HG02840 (cell line): ENCODE results near the gene CTBP2.

Experiments used
- ATAC-seq: cut with Tn5 transposase; IDR thresholded peaks from one replicate; pipeline ENCODE4 v1.9.1; 2021; ENCODE audit warnings: mild to moderate bottlenecking, moderate library complexity, moderate number of reproducible peaks; ENCODE audit not compliant: unreplicated experiment, low FRiP score

Gene CTBP2

DNA sequence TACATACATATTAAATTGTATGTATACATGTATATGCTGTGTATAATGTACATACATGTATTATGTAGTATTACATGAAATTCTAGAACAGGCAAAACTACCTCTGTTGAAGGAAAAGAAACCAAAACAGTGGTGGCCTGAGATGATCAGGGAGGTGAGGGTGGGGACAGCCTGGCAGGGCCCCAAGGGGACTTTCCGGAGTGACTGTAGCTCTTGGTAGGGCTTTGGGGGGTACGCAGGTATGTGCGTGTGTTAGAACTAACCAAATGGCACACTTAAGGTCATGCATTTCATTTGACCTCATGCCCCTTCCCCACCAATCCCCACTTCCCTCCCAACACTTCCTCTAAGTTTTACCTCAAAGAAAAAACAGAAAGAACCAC, 31.3 kb downstream of the CTBP2 start:
- no peak for ATAC-seq

DNA sequence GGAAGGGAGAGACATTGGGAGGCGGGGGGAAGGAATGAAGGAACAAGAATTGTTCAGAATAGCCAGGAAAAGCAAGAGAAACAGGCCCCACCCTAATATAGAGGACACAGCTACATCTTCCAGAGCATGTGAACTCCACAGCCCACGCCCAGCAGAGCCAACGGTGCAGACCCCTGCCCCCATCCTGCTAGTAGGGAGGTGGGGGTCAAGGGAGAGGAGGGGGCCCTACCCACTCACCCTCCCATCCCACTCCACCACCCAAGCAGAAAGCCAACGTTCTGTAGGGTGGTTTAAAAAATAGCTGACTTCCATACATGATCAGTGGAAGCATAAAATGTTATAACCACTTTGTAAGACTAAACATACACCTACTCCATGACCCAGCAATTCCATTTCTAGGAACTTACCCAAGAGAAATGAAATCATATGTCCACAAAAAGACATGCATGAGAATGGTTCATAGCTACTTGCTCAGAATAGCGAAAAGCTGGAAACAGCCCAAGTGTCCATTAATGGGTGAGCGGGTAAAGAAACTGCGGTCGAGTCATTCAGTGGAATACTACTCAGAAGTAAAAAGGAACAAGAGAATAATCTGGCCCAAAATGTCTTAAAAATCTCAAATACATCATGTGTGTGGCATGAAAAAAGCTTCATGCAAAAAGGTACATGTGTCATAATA, 31.8 kb downstream of the CTBP2 start:
- no peak for ATAC-seq

DNA sequence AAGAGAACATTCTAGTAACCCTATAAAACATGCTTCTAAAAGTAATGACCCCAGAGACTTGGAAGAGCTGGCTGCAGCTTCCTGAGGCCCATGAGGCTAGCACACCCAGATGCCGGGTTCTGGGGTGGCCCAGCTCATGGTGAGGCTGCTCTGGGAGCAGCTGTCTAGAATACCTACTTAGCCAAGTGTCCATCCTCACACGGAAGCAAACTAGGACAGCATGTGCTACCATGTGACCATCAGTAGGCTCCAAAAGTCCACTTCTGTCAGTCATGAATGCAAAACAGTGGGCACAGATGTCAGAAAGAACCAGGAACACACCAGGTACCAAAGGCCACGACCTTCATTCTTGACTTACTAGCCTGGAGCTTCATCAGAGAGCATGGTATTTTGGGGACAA, 32.4 kb downstream of the CTBP2 start:
- ATAC-seq, result no peak

DNA sequence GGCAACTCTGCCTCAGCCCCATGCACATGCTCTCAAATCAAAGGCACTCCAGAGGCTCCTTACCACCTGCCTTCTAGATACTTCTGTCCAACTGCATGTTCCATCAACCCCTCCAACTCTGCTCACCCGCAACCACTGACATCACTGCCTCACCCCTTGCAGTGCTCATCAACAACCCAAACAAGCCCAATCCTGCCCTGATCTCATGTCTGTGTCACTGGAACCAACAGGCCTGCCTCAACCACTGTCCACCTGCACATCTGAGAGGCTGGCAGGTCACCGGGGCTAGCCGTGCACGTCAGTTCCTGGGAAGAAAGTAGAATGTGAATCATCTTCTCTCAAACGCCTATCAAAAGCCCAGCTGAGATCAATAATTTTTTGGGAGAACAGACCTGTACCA, 33.3 kb downstream of the CTBP2 start:
- no peak for ATAC-seq

DNA sequence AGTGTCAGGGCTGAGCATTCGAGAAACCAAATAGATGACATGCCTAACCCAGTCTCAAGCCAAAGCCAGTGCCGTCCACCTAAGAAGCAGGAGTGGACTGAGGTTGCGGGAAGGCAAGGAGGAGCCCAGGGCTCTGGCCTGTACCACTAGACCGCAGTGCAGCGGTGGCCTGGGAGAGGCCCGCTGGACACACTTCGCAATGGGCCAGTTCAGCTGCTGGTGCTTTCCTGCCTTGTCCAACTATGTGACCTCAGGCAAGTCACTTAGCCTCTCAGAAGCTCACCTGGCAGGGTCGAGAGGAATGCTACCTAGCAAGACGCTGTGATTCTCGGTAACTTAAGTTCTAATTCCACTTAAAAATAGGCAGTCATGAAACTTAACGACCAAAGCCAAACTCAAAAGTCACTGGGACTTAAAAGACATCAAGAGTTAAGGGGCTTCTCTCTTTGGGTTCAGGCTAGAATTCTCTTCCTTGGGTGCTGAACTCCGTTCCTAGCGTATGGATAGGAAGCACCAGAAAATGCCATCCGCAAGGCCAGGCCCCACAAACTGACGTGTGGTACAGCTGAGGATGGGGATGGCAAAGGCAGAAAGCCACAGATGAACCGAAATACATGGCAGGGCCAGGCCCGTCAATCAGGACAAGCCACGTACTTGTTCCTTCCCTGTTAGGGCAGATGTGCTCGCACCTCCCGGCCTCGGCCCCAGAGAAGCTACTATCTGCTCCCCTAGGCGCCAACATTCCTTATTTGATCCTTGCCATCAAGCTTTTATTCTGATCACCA, 34.2 kb downstream of the CTBP2 start:
- ATAC-seq, result no peak

DNA sequence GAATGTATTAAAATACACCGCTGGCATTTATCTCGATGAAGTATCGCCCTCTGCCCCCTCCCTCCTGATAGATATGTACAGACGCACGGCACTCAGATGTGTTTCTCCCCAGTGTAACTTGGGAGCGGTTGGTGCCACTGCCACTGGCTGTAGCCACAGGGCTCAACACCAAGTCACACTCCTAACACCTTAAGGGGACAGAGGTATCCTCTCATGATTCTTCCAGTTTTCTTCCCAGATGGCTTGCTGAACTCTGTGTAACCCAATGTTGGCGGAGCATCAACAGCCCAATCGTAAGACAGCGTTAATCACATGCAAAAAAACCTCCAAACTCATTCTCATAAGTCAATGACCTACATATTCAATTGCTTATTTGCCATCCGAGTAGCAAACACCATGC, 35.5 kb downstream of the CTBP2 start:
- no peak for ATAC-seq

DNA sequence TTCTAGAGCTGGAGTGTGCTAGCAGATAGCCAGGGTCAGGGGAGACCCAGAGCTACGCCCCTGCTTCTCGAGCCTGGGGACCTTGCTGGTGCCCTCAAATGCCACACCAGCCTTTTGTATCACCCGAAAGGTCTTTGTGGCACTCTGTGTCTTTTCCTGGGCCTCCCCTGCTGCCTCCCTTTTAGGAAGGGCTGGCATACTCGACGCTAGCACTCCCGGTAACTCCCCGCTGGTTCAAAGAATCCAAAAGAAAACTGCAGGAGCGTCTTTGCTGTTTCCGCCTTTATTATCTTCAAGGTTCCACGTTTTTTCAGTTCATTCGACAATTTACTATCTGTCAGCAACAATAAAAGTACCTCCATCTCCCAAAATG, 36.3 kb downstream of the CTBP2 start:
- ATAC-seq, result no peak

DNA sequence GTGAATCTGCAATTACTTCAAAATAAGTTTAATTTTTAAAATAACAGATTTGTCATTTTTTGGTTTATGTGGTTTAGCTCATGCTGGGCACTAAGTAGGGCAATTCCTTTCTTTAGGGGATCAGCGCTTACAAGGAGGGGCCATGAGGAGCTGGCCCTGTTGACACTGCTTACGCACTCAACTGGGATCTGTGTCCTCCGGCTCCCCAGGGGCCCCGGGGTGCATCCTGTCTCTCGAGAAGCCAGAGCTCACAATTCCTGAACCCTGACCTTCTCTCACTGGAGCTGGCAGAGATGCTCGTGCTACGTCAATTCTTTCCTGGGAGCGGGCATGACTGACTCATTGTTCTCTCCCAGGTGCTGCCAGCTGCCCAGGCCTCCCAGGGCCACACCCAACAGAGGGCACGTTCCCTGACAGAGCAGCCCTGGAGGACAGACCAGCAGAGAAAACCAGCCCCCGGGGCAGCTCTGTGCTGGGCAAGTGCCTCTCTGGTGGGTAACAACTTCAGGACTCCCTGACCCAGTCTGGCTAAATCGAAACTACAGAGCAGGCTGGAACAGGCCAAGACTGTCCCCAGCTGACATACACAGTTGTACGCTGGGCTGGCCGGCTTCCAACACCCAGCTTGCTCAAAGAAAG, 36.8 kb downstream of the CTBP2 start:
- no peak for ATAC-seq

DNA sequence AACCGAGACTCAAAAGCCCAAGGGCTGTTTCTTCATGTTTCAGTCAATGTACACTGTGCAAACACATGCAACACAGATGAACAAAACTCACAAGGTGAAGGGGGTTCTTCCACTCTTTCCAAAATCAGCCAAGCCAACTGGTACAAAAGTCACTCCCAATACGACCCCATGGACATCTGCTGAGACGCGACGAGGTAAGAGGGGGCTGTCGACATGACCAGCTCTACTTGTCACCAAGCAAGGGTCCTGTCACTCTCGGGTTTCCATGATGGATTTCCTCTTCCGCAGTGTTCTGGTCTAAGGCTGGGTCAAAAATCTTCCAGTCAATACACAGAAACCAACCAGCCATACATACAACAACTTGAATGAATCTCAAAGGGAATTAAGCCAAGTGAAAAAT, 37.8 kb downstream of the CTBP2 start:
- no peak for ATAC-seq

DNA sequence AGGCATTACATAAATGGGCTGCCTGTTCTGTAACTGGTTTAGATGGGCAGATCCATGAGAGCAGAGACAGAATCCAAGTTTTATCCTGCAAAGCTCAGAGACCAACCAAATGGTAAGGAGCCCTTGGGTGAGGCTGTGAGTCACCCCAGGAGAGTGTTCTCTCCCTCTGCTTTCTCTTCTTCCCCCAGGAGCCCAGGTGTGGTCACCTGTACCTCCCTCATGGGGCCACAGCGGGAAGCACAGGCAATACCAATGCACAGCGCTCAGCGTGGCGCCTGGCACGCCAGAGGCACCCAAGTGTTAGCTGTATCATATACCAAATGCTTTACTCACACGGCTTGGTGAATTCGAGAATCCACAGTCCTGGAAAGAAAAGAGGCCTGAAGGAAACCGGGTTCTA, 39.4 kb downstream of the CTBP2 start:
- no peak for ATAC-seq

DNA sequence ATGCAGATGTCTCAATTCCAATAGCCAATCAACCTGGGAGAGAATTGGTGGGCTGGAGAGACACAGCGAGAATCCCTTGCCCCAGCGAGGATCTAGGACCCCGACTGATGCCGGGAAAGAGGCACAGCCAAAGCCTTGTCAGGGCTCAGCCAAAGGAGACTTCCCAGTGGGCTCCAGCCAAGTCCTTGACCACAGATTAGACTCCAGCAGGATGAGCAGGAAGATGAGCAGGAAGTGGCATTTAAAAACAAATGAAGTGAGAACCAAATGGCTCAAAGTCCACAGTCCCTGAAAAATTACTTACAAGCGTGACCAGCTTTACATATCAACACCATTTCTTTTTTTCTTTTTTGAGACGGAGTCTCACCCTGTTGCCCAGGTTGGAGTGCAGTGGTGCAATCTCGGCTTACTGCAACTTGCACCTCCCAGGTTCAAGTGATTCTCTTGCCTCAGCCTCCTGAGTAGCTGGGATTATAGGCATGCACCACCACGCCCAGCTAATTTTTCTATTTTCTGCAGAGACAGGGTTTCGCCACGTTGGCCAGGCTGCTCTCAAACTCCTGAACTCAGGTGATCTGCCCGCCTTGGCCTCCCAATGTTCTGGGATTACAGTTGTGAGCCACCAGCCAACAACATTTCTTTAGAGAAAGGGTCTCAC, 40.2 kb downstream of the CTBP2 start:
- ATAC-seq, result no peak

DNA sequence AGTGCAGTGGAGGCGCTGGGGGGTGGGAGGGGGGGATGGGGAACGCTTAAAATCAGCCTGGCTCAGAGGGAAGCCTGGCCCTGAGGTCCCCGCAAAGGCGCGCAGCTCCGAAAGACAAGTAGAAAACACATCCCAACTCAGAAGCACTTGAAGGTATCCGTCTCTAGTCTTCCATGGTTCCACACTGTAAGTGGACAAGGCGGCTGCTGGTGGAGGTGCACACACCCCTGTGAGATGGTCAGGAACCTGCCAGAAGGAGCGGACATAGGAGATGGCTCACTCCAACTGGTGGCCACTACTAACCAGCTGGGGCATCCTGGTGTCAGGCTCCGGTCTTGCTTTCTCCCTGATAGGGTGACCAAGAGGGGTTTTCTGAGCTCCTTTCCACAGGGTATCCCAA, 41.7 kb downstream of the CTBP2 start:
- no peak for ATAC-seq

DNA sequence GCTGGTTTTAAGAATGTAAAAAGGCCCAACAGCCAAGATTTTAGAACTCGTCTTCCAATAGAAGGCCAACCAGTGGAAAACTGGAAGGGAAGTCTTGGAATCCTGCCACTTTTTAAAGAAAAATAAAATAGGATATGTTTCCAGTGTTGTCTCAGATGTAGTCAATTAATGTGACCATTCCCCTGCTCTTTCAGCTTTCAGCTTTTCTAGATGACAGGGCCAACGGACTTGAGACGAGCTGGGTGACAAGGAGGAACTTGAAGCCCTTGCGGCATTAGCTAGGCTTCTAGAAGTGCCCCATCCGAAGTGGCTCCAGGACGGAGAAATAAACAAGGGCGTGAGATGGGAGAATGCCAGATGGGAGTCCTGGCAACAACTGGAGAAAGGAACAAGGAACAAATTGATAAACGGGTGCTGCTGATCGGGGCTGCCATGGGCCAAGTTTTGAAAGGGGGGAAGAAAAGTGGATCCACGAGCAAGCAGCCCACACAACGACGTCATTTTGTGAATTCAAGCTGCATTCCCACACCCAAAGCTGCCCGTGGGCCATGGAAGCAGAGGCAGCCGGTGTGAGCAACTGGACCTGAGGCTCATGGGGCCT, 42.3 kb downstream of the CTBP2 start:
- ATAC-seq, result no peak

DNA sequence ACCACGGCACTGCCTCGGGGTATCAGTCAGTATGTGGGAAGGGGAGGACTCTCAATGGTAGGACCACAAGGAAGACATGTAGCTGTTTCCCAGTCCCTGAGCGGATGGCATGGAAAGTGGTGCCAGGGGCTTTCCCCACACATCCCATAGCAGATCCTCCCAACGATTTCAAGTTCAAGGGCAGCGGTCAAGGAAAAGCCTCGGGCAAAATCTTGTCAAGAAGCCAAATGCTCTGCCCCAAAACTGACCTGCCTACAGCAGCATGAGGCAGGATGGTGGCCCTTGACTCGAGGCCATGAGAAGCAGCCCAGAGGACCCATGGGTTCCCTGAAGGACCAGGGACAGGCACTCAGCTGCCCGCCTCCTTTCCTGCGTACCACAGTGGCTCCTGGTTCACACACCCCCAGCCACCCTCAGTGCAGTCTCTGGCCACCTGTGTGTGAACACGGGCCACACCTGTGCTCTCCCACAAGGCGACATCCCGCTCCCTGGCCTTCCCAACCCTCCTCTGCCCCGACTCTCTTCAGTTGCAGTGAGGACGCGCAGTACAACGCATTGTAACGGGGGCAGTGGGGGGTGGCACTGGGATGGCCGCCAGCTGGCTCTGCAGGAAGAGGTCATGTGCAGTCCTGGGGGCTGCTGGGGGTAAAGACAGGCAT, 43.6 kb downstream of the CTBP2 start:
- no peak for ATAC-seq

DNA sequence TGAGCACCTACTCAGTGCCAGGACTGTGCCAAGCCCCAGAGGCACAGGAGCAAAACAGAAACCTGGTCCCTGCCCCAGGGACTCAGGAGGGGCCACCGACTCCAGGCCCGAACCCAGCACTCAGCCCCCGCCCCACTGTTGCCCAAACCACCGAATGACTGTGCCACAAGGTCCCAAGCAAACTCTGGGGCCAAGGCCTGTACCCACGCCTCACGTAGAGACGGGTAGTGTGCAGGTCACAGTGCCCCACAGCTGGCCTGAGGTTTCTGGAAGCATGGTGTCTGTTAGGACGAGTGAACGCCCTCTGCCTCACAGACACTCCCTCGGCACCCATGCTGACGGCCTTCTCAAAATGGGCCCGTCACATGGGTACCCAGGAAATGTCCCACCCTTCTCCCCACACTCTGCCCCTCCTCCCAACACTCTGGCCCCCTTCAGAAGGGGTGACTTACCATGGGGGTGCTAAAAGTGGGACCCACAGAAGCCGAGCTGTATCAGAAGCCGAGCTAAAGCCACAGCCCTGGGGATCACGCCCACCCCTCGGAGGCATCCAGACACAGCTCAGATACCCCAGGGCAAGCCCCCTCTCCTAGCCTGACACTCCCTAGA, 44.2 kb downstream of the CTBP2 start:
- no peak for ATAC-seq

DNA sequence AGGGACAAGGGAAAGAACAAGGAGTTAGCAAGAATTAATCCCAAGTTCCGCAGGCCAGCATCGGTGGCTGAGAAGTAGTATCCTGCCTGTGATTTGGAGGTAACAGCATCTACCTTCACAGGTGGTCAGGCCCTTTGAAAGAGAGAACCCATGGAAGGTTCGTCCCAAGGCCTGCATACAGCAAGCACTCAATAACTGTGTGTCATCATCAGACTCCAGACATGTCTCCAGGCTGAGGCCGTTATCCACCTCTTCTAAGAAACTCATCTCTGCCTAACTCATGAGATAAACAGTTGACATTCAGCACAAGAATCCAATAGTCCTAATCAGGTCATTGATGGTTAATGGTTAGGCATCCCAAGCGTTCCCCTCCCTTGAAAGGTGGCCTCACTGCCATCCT, 45.0 kb downstream of the CTBP2 start:
- no peak for ATAC-seq

DNA sequence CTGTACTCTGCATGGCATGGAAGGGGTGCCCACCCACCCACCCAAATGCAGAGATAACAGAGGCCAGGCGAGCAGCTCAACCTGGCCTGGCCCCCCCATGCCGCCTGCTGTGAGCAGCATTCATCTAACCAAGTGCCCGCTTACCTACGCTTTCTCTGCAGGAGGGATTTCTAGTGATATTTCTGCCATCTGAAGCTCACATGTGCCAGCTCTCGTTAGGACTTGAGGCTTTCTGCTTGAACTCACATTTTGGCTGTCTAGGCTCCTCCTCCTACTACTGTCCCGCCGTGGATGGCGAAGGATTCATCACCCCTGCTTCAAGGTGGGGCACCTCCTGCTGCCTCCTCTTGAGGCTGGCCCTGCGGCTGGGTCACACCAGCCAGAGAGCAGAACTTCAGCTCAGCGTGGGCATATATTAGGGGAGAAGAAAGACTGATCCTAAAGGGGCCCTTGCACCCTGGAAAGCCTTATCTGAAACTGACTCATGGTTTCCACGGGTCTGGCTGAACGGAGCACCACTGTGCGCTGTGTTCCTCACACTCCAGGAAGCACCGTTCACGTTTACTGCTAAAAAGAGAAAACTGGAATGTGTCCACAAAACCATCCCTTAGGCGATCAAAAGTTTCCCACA, 45.5 kb downstream of the CTBP2 start:
- no peak for ATAC-seq

DNA sequence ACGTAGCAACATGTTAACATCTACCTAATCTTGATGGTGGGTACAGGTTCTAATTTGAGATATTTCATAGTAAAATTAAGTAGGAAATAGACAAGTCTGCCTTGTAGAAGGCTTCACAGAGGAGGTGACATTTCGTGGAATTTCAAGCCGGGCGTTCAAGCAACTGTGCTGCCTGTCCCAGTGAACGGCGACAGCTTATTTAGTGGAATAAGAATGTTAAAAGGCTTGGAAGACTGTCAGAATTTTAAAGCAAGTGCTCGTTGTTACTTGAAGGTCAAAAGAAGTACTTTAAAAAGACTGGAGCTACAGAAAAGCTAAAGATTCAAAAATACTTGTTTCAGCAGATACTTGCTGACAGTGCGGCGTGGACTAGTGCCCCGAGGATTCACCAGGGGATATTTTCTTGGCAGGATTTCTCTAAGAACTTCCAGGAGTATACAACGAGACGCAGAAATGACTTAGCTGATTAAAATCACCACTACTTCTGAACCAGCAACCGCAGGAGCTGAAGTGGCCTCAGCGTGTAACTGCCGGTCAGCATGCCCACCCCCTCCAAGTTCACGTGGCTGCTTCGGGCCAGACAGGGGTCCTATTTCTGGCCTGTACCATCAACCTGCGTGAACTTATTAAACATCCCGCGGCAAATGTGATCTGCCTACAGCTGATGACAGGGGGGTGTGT, 46.5 kb downstream of the CTBP2 start:
- ATAC-seq, result no peak
